Body of pancreas (tissue), 4 donors: ENCODE results near the gene NDC1. TPM values are rescaled to one million over a fixed set of nuclear protein-coding genes. Genes with fewer than 3 reads are reported as not detected.
A peak's percentile ranks its signal among the peaks of the same experiment; 100 is the strongest.

Source experiments
- ATAC-seq: fragments of 150-250 bp; one replicate; pipeline ENCODE4 v1.9.1; 2016
- DNase-seq, 4 donors: peaks; one replicate each; pipeline ENCODE4 v3.0.0-alpha.2; 2019
- H3K27ac ChIP-seq, 4 donors: fragments of 200-600 bp; sonication (generic); 1 replicate in 3 of 4; 2 replicates in 1 of 4; pipeline versions ENCODE4 v1.5.1 to v1.6.1; 2016 to 2019; ENCODE audit warnings: mild to moderate bottlenecking in 1 of 4, mixed read lengths in 1 of 4, moderate library complexity in 1 of 4
- H3K27me3 ChIP-seq, 2 donors: fragments of 200-600 bp; sonication (generic); one replicate each; pipeline ENCODE4 v1.6.0; 2016; ENCODE audit warnings: mild to moderate bottlenecking in 1 of 2
- H3K36me3 ChIP-seq, 2 donors: fragments of 200-600 bp; sonication (generic); replicated peaks in 1 of 2; 2 replicates each; pipeline ENCODE4 v1.5.1; 2016; ENCODE audit warnings: low read depth in 2 of 2; ENCODE audit not compliant: insufficient read depth in 1 of 2
- H3K4me1 ChIP-seq: fragments of 200-600 bp; sonication (generic); one replicate; pipeline ENCODE4 v1.6.0; 2016
- H3K4me3 ChIP-seq, 2 donors: fragments of 200-600 bp; sonication (generic); 1 replicate in 1 of 2; 2 replicates in 1 of 2; pipeline ENCODE4 v1.5.1; 2016 to 2019
- H3K9me3 ChIP-seq, 3 donors: fragments of 200-600 bp; sonication (generic); 1 replicate in 2 of 3; 2 replicates in 1 of 3; pipeline ENCODE4 v1.5.1; 2016
- POLR2A ChIP-seq, 3 donors: fragments of 450-650 bp; IDR thresholded peaks; one replicate each; pipeline ENCODE4 v1.6.1; 2016; ENCODE audit warnings: antibody characterized with exemption in 3 of 3, mild to moderate bottlenecking in 2 of 3
- WGBS, 2 donors: methylation state at CpG; one replicate each; pipeline ENCODE4 v1.1.5; 2017; 5-methylcytosine and 5-hydroxymethylcytosine counted together
- intact Hi-C: fragments of 100-400 bp; cut with DNase I; formaldehyde crosslinking; loops from one replicate; pipeline ENCODE4 v1.15.1; 2023
- total RNA-seq, 2 donors: library from RNA; depleted of rRNA; stranded (reverse); fragments of >200 nt; gene quantifications; one replicate each; pipeline ENCODE4 v1.1.0, GENCODE V29; 2016
- TF ChIP-seq, protein P1 (sequence below), 7 experiments: fragments of 450-650 bp in 4 of 7; fragments of 200-600 bp in 3 of 7; sonication (generic) in 3 of 7; IDR thresholded peaks; one replicate each; pipeline ENCODE4 v1.5.1; 2016 to 2019; ENCODE audit warnings: antibody characterized with exemption in 7 of 7

NDC1 gene
- total RNA-seq, 2 donors from 2014 or later: 2.3 to 7.3 TPM

DNA sequence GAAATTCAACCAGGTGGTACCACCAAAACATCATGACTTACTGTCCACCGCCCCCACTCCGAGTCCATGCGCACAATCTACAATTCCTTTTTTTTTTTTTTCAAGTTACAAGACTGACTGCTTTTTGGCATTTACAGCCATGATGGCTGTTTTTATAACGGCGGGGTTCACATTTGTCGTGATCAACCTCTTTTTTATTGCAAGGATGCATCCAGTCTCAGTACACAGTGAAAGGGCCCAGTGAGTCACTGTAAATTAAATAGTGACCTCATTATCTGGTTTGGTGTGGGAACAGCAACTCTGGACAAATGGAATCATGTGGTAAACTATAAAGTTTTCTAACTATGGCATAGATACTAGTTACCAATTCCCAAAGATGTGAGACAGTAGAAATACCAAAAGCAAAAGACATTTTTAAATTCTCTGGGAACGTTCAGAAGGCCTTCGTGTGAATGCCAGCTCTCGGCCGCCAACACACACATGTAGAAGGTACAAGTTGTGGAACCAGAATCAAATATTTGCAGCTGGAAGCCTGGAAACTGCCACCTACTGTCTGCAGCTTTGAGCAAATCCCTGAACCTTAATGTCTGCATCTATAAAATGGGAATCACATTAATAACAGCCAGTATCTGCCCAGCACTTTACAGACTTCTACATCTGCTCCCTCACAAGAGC, 104.0 kb downstream of the NDC1 start:
- H3K36me3 ChIP-seq: no peaks in the 10 kb centered on the region
- peaks cover 3 to 8% of the 10 kb centered on the region in 2 donors for H3K27me3 ChIP-seq
- DNase-seq (no peak), ATAC-seq (no peak)
- no peak overlapping the region for H3K27ac ChIP-seq
- intact Hi-C loops: no loop called here
- 83 to 85% methylated on average over 10 of the region's 10 CpGs for WGBS, 2 donors
- no peak overlapping the region for H3K4me3 ChIP-seq
- H3K4me1 ChIP-seq: peaks cover 15% of the 10 kb centered on the region
- H3K9me3 ChIP-seq: no peaks in the 10 kb centered on the region
- TF ChIP-seq, protein P1, sequence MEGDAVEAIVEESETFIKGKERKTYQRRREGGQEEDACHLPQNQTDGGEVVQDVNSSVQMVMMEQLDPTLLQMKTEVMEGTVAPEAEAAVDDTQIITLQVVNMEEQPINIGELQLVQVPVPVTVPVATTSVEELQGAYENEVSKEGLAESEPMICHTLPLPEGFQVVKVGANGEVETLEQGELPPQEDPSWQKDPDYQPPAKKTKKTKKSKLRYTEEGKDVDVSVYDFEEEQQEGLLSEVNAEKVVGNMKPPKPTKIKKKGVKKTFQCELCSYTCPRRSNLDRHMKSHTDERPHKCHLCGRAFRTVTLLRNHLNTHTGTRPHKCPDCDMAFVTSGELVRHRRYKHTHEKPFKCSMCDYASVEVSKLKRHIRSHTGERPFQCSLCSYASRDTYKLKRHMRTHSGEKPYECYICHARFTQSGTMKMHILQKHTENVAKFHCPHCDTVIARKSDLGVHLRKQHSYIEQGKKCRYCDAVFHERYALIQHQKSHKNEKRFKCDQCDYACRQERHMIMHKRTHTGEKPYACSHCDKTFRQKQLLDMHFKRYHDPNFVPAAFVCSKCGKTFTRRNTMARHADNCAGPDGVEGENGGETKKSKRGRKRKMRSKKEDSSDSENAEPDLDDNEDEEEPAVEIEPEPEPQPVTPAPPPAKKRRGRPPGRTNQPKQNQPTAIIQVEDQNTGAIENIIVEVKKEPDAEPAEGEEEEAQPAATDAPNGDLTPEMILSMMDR (IDR thresholded peaks at IDR 0.05): no peak
- TF ChIP-seq POLR2A (IDR thresholded peaks at IDR 0.05): no peak

DNA sequence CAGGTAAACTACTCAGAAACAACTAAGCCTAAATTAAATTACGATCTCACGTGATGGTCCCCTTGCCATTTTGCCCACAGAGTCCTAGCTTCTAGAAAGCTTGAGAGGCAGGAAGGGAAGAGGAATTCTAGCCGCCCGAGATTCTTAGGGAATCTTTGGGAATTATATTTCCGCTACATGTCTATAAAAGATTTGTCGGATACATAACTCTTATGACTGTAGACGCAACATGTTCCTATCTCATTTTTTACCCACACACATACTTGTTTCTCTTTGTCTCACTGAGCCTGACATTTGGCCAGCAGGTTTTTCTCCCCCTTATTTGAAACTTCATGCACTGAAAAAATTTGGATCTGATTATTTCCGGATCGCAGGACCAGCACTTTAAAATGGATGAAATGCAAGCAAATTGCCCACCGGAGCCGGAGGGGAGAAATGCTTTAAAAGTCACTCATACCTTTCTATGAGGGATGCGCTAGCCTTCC, 104.6 kb downstream of the NDC1 start:
- intact Hi-C loops: no loop called here
- WGBS, 2 donors: 82 to 89% methylated on average over 12 of the region's 12 CpGs
- TF ChIP-seq POLR2A (IDR thresholded peaks at IDR 0.05): no peak
- H3K27ac ChIP-seq: no peak overlapping the region
- DNase-seq: no peak
- no peaks in the 10 kb centered on the region for H3K36me3 ChIP-seq
- peaks cover 11% of the 10 kb centered on the region for H3K4me1 ChIP-seq
- H3K4me3 ChIP-seq: no peak overlapping the region
- ATAC-seq: no peak
- no peaks in the 10 kb centered on the region for H3K9me3 ChIP-seq
- H3K27me3 ChIP-seq: peaks cover 3 to 4% of the 10 kb centered on the region in 2 donors

DNA sequence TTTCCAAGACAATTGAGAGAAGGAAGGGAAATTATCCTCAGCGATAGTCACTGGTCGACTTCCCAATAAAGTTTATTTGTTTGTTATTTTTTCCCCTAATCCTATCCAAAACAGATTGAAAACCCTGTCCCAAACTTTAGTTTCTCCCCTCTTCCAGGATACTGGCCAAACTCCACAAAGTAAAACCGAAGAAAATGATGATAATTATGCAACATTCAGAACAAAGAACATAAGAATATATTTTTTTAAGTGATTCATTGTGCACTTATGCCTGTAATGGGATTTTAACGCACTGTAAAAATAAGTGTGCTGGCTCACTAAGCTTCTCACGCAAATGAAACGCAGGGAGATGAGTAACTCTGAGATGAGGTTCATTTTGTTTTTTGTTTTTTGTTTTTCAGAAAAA, 105.2 kb downstream of the NDC1 start:
- intact Hi-C loops: no loop called here
- H3K27me3 ChIP-seq: no peaks in the 10 kb centered on the region

DNA sequence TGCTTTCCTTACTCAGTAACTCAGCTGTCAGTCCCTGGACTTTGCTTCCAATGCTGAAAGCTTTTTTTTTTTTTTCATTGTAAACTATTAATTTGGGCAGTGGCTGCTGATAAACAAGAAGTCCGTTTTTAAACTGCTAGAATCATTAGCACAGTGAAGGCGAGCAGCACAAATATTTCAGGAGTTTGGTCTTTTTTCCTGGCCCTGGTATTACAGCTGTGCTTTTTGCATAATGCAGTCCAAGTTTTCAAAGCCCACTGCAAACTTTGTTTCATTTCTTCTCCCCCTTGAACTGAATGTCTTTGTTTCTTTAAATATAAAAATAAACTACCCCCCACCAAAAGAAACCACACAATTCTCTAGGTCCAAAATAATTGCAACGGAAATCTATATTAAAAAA, 105.7 kb downstream of the NDC1 start:
- H3K36me3 ChIP-seq: no peaks in the 10 kb centered on the region
- H3K27ac ChIP-seq: peak overlapping the region in 1 of 4 donors; percentile 46
- intact Hi-C loops: no loop called here
- H3K4me3 ChIP-seq: no peak overlapping the region
- H3K9me3 ChIP-seq: no peaks in the 10 kb centered on the region
- peaks cover under 1% of the 10 kb centered on the region for H3K4me1 ChIP-seq
- DNase-seq (no peak), ATAC-seq (no peak)
- WGBS, 2 donors: 16 to 30% methylated on average over 3 of the region's 3 CpGs
- no peak for TF ChIP-seq POLR2A (IDR thresholded peaks at IDR 0.05)
- TF ChIP-seq, protein P1 (IDR thresholded peaks at IDR 0.05): no peak
- H3K27me3 ChIP-seq: no peaks in the 10 kb centered on the region

More for the DNA sequence above, 105.2 kb downstream of the NDC1 start:
- Histone ChIP-seq H3K36me3 (no peaks in the 10 kb centered on the region), H3K27ac (no peak overlapping the region), H3K4me3 (no peak overlapping the region), H3K4me1 (peaks cover 6% of the 10 kb centered on the region), H3K9me3 (no peaks in the 10 kb centered on the region)
- DNase-seq: no peak
- ATAC-seq: no peak
- no peak for TF ChIP-seq POLR2A (IDR thresholded peaks at IDR 0.05)
- TF ChIP-seq, protein P1 (IDR thresholded peaks at IDR 0.05): no peak
- WGBS, 2 donors: 46 to 53% methylated on average over 6 of the region's 6 CpGs

DNA sequence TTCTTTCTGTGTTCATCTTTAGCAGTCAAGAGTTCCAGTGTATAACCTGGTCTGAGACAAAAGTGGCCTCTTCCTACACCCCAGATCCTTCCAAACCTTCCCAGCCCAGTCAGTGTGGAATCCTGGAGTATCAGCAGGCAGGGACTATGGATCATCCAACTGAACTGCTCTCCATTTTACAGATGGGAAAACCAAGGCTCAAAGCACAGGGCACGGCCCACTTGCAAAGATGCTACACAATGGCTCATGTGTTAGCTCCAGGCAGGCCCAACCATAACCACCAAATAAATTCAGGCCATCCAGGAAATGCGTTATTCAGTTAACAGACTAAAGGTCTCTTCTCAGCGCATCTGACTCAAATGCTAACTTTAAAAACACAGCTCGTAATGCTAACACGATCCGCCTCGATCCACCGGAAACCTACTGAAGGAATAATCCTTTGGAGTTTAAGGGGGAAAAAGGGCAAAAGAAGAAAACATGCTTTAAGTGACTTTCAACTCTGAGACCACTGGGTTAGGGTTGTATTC, 106.3 kb downstream of the NDC1 start:
- TF ChIP-seq POLR2A (IDR thresholded peaks at IDR 0.05): no peak
- TF ChIP-seq, protein P1 (IDR thresholded peaks at IDR 0.05): no peak
- Histone ChIP-seq H3K36me3 (no peaks in the 10 kb centered on the region), H3K27me3 (no peaks in the 10 kb centered on the region), H3K27ac (peak overlapping the region in 1 of 4 donors; percentile 46), H3K9me3 (no peaks in the 10 kb centered on the region), H3K4me1 (no peaks in the 10 kb centered on the region), H3K4me3 (no peak overlapping the region)
- DNase-seq: no peak
- no peak for ATAC-seq
- intact Hi-C loops: no loop called here
- 75 to 79% methylated on average over 8 of the region's 8 CpGs for whole genome bisulfite sequencing, 2 donors
